Endothelial cell of umbilical vein (primary cell): ENCODE measurements around the gene FAM120B. TPM values are rescaled to one million over a fixed set of nuclear protein-coding genes. Genes with fewer than 3 reads are reported as not detected.

ENCODE experiments used
- BruUV-seq: library from RNA; stranded (reverse); fragments of 400-500 nt; replicated peaks from 2 replicates; lab custom pipeline; 2021; lab: Mats Ljungman, UMichigan
- CTCF ChIA-PET: fragments of 300-600, 350-600 bp; sonication (Branson Sonifier 250); formaldehyde crosslinking; loops from one replicate; lab custom pipeline; 2021; ENCODE audit warnings: antibody characterized with exemption, inconsistent platforms; lab: Charles Lee
- POLR2A ChIA-PET: fragments of 300-600, 350-600 bp; sonication (Branson Sonifier 250); formaldehyde crosslinking; loops from one replicate; lab custom pipeline; 2021; ENCODE audit warnings: antibody characterized with exemption, inconsistent platforms; lab: Charles Lee
- DNase-seq: peaks from one replicate; pipeline ENCODE4 v3.0.0-alpha.2; 2011; ENCODE audit warnings: low read depth, low spot score
- FAIRE-seq: peaks from 2 replicates; lab custom pipeline; 2011; peaks lifted over from hg19 to GRCh38; lab: Jason Lieb, UNC
- H2AFZ ChIP-seq: 2 replicates; pipeline ENCODE4 v1.6.0; 2012; ENCODE audit warnings: low read depth, low read length, control low read depth, inconsistent platforms
- H3K27ac ChIP-seq: 2 replicates; pipeline ENCODE4 v1.5.1; 2011; ENCODE audit warnings: low read depth, mild to moderate bottlenecking, control low read depth, low read length, moderate library complexity; ENCODE audit not compliant: insufficient read depth
- H3K27me3 ChIP-seq, 2 experiments: 2 replicates each; pipeline versions ENCODE4 v1.6.0 to v1.6.1; 2011; ENCODE audit warnings: low read length in 2 of 2, mixed read lengths in 1 of 2; ENCODE audit not compliant: control insufficient read depth in 2 of 2, insufficient read depth in 2 of 2
- H3K36me3 ChIP-seq, 2 experiments: 2 replicates in 1 of 2; 3 replicates in 1 of 2; pipeline ENCODE4 v1.5.1; 2011; ENCODE audit warnings: low read length in 2 of 2, mild to moderate bottlenecking in 1 of 2, moderate library complexity in 1 of 2; ENCODE audit not compliant: control insufficient read depth in 2 of 2, insufficient read depth in 2 of 2; ENCODE audit errors: extremely low read depth in 1 of 2
- H3K4me1 ChIP-seq: 3 replicates; pipeline ENCODE4 v1.5.1; 2011; ENCODE audit warnings: mild to moderate bottlenecking, low read length; ENCODE audit not compliant: control insufficient read depth, insufficient read depth; ENCODE audit errors: extremely low read depth
- H3K4me2 ChIP-seq: 2 replicates; pipeline ENCODE4 v1.6.1; 2011; ENCODE audit warnings: low read length, control low read depth, mixed read lengths; ENCODE audit not compliant: insufficient read depth
- H3K4me3 ChIP-seq, 3 experiments: fragments of 200-600 bp in 1 of 3; sonication (generic), shearing (Covaris generic) in 1 of 3; replicated peaks in 1 of 3; 2 replicates each; pipeline ENCODE4 v1.5.1; 2011 to 2016; ENCODE audit warnings: control low read depth in 3 of 3, low read length in 3 of 3, mild to moderate bottlenecking in 2 of 3, inconsistent platforms in 1 of 3, low read depth in 1 of 3, moderate library complexity in 1 of 3; ENCODE audit not compliant: insufficient read depth in 1 of 3
- H3K79me2 ChIP-seq: 2 replicates; pipeline ENCODE4 v1.6.0; 2012; ENCODE audit warnings: low read length, inconsistent platforms; ENCODE audit not compliant: control insufficient read depth, insufficient read depth
- H3K9ac ChIP-seq: replicated peaks from 2 replicates; pipeline ENCODE3; 2011; ENCODE audit warnings: low read length, control low read depth; ENCODE audit not compliant: insufficient read depth; ENCODE audit errors: extremely low read depth
- H3K9me1 ChIP-seq: replicated peaks from 3 replicates; pipeline ENCODE4 v1.6.0; 2011; ENCODE audit warnings: mild to moderate bottlenecking, low read length; ENCODE audit not compliant: control insufficient read depth, insufficient read depth; ENCODE audit errors: extremely low read depth
- H3K9me3 ChIP-seq: replicated peaks from 2 replicates; pipeline ENCODE4 v1.5.1; 2012; ENCODE audit warnings: low read length, inconsistent platforms; ENCODE audit not compliant: control insufficient read depth, insufficient read depth
- H4K20me1 ChIP-seq: replicated peaks from 2 replicates; pipeline ENCODE3; 2011; ENCODE audit warnings: mild to moderate bottlenecking, low read length; ENCODE audit not compliant: control insufficient read depth, insufficient read depth; ENCODE audit errors: extremely low read depth
- EZH2 ChIP-seq: IDR thresholded peaks from 2 replicates; pipeline ENCODE4 v1.6.1; 2012; ENCODE audit warnings: borderline replicate concordance, low read depth, mild to moderate bottlenecking, moderate library complexity, low read length, inconsistent platforms; ENCODE audit not compliant: severe bottlenecking
- FOS ChIP-seq: IDR thresholded peaks from 2 replicates; pipeline ENCODE4 v1.6.1; 2011; ENCODE audit warnings: mild to moderate bottlenecking, low read length, moderate library complexity, borderline replicate concordance; ENCODE audit not compliant: insufficient read depth
- GATA2 ChIP-seq: IDR thresholded peaks from 2 replicates; pipeline ENCODE4 v1.7.0; 2011; ENCODE audit warnings: low read depth, mild to moderate bottlenecking, moderate library complexity, mixed read lengths, low read length; ENCODE audit not compliant: insufficient read length, insufficient read depth
- JUN ChIP-seq: IDR thresholded peaks from 2 replicates; pipeline ENCODE4 v1.6.1; 2011; ENCODE audit warnings: borderline replicate concordance, low read depth; ENCODE audit not compliant: insufficient read length, insufficient read depth
- MYC ChIP-seq: IDR thresholded peaks from one replicate; pipeline ENCODE4 v1.6.1; 2011; ENCODE audit warnings: mild to moderate bottlenecking, low read depth, low read length
- POLR2A ChIP-seq: IDR thresholded peaks from 2 replicates; pipeline ENCODE4 v1.6.1; 2012; ENCODE audit warnings: low read depth, mild to moderate bottlenecking, control low read depth, low read length
- POLR2AphosphoS5 ChIP-seq: IDR thresholded peaks from 2 replicates; pipeline ENCODE4 v1.6.1; 2012; ENCODE audit warnings: low read depth, mild to moderate bottlenecking, control low read depth, low read length, moderate library complexity; ENCODE audit not compliant: insufficient read depth
- dilution Hi-C: fragments of 300-500 bp; cut with MboI; formaldehyde crosslinking; loops from one replicate; pipeline ENCODE4 v1.15.0; 2019; ENCODE audit warnings: low sequenced_read_pairs; ENCODE audit not compliant: extremely low pct_ligation_motif_present
- intact Hi-C: fragments of 100-400 bp; cut with micrococcal nuclease; formaldehyde crosslinking; loops from one replicate; pipeline ENCODE4 v1.10.0; 2022
- polyA plus RNA-seq, 4 experiments: library from polyadenylated mRNA; depleted of rRNA in 3 of 4; stranded (reverse) in 3 of 4; unstranded in 1 of 4; fragments of >200 nt; gene quantifications; 2 replicates each; pipeline versions ENCODE4 v1.2.1 to v1.2.3, GENCODE V29; 2011 to 2012; ENCODE audit warnings: missing spikeins in 1 of 4
- total RNA-seq: library from RNA; stranded (reverse); gene quantifications from 2 replicates; pipeline ENCODE4 v1.2.3, GENCODE V29; 2021
- TF ChIP-seq, protein P1 (sequence below): IDR thresholded peaks from 2 replicates; pipeline ENCODE4 v1.6.1; 2011; ENCODE audit not compliant: insufficient read depth, insufficient read length
- TF ChIP-seq, protein P2 (sequence below), 2 donors: IDR thresholded peaks; 1 replicate in 1 of 2; 2 replicates in 1 of 2; pipeline ENCODE4 v1.5.1; 2011; ENCODE audit warnings: low read length in 2 of 2, mild to moderate bottlenecking in 2 of 2, moderate library complexity in 2 of 2, control low read depth in 1 of 2, inconsistent platforms in 1 of 2, low read depth in 1 of 2; ENCODE audit not compliant: insufficient read depth in 1 of 2; ENCODE audit errors: extremely low read depth in 1 of 2

Gene FAM120B
- total and polyA plus RNA-seq, 2 donors (not counting 3 experiments of a cell fraction or from before 2014, with no cell fraction given), result 10.8 to 28.2 TPM

DNA sequence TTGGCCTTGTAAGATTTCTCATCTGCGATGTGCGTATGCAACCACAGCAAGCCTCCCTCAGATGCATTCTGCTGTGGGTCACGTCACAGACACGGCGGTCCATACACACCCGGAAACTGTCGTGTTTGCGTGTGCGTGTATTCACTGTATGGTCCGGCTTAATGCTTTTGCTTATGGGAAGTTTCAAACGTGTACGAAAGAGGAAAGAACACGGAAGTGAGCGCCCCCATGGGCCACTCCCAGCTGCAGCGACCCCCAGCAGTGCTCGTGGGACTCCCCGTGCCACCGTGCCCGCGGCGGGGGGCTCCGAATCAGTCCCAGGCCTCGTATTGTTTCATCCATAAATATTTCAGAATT, 25.9 kb upstream of the FAM120B start:
- Histone ChIP-seq H3K4me3 (peak overlapping the region in 1 of 3 experiments; percentile 16), H3K36me3 (peaks cover 0 to 14% of the 10 kb centered on the region in 2 experiments), H3K4me1 (peaks cover 4% of the 10 kb centered on the region), H2AFZ (peak overlapping the region; percentile 40), H3K9me3 (no peaks in the 10 kb centered on the region), H3K9ac (no peak overlapping the region), H3K4me2 (peak overlapping the region; percentile 4), H3K9me1 (no peaks in the 10 kb centered on the region), H4K20me1 (no peaks in the 10 kb centered on the region), H3K27ac (no peak overlapping the region), H3K79me2 (no peaks in the 10 kb centered on the region), H3K27me3 (peaks cover 0 to 3% of the 10 kb centered on the region in 2 experiments)
- no peak for DNase-seq
- intact Hi-C loops (loop anchor here (10.0 kb wide), 1 partner anchor 126 kb away; no protein-coding TSS in a partner anchor), dilution Hi-C loops (no loop called here)
- ChIA-PET POLR2A (no interaction called here), CTCF (interaction anchor here (1.7 kb wide), 1 partner anchor 491 kb away, joined by 6 read pairs; no protein-coding TSS in a partner anchor)
- no peak for FAIRE-seq
- TF ChIP-seq EZH2 (no peak), GATA2 (no peak), POLR2AphosphoS5 (no peak), MYC (no peak), FOS (no peak), JUN (no peak), POLR2A (no peak)
- TF ChIP-seq, protein P1, sequence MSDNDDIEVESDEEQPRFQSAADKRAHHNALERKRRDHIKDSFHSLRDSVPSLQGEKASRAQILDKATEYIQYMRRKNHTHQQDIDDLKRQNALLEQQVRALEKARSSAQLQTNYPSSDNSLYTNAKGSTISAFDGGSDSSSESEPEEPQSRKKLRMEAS, result no peak
- TF ChIP-seq, protein P2, sequence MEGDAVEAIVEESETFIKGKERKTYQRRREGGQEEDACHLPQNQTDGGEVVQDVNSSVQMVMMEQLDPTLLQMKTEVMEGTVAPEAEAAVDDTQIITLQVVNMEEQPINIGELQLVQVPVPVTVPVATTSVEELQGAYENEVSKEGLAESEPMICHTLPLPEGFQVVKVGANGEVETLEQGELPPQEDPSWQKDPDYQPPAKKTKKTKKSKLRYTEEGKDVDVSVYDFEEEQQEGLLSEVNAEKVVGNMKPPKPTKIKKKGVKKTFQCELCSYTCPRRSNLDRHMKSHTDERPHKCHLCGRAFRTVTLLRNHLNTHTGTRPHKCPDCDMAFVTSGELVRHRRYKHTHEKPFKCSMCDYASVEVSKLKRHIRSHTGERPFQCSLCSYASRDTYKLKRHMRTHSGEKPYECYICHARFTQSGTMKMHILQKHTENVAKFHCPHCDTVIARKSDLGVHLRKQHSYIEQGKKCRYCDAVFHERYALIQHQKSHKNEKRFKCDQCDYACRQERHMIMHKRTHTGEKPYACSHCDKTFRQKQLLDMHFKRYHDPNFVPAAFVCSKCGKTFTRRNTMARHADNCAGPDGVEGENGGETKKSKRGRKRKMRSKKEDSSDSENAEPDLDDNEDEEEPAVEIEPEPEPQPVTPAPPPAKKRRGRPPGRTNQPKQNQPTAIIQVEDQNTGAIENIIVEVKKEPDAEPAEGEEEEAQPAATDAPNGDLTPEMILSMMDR (IDR thresholded peaks at IDR 0.05; ENCODE audit: extremely low read depth in 1 of 2, insufficient read depth in 1 of 2, low read depth in 1 of 2, low read length in 2 of 2), result no peak
- BruUV-seq, result no TSS peak
